Bronchial epithelial cell (primary cell): Measurements from ENCODE around the gene POLD4. TPM values are rescaled to one million over a fixed set of nuclear protein-coding genes. Genes with fewer than 3 reads are reported as not detected.

Experiments
- DNase-seq: peaks from one replicate; pipeline ENCODE4 v3.0.0-alpha.2; 2010; ENCODE audit warnings: low read depth
- FAIRE-seq: peaks from 2 replicates; lab custom pipeline; 2011; peaks lifted over from hg19 to GRCh38; lab: Jason Lieb, UNC
- H3K27me3 ChIP-seq: 2 replicates; pipeline ENCODE4 v1.5.1; 2011; ENCODE audit warnings: low read length; ENCODE audit not compliant: control insufficient read depth, insufficient read depth
- H3K36me3 ChIP-seq: 2 replicates; pipeline ENCODE4 v1.5.1; 2011; ENCODE audit warnings: low read length; ENCODE audit not compliant: control insufficient read depth, insufficient read depth
- H3K4me3 ChIP-seq: 2 replicates; pipeline ENCODE4 v1.5.1; 2011; ENCODE audit warnings: mild to moderate bottlenecking, low read depth, low read length, control low read depth
- CTCF ChIP-seq: IDR thresholded peaks from 2 replicates; pipeline ENCODE4 v1.5.1; 2011; ENCODE audit warnings: mild to moderate bottlenecking, moderate library complexity, low read length, control low read depth, inconsistent platforms; ENCODE audit not compliant: insufficient read depth, severe bottlenecking
- total RNA-seq: library from RNA; depleted of rRNA; stranded (reverse); fragments of >200 nt; gene quantifications from 2 replicates; pipeline ENCODE4 v1.2.1, GENCODE V29; 2014

The POLD4 gene
- total RNA-seq, 1 donor from 2014 or later: 45.8 TPM

- H3K27me3 ChIP-seq: no peaks in the 10 kb centered on the region
- H3K36me3 ChIP-seq: peaks cover 2% of the 10 kb centered on the region
- H3K4me3 ChIP-seq: no peak overlapping the region
- DNase-seq (peak; percentile 99), FAIRE-seq (peak; percentile 36)
- TF ChIP-seq CTCF: peak; percentile 89
Observed at GRCh38 chr11:67345920-67346819, 7.2 kb downstream of the POLD4 start.

GRCh38 chr11:67345247-67345919, 8.0 kb downstream of the POLD4 start:
- H3K4me3 ChIP-seq: no peak overlapping the region
- DNase-seq: no peak
- no peak for TF ChIP-seq CTCF
- no peaks in the 10 kb centered on the region for H3K27me3 ChIP-seq
- no peaks in the 10 kb centered on the region for H3K36me3 ChIP-seq
- no peak for FAIRE-seq

GRCh38 chr11:67344264-67344663, 9.1 kb downstream of the POLD4 start:
- no peak for DNase-seq
- H3K27me3 ChIP-seq: no peaks in the 10 kb centered on the region
- no peaks in the 10 kb centered on the region for H3K36me3 ChIP-seq
- FAIRE-seq: no peak
- TF ChIP-seq CTCF: no peak
- H3K4me3 ChIP-seq: no peak overlapping the region

- FAIRE-seq (no peak), DNase-seq (no peak)
- no peaks in the 10 kb centered on the region for H3K36me3 ChIP-seq
- TF ChIP-seq CTCF: no peak
- no peak overlapping the region for H3K4me3 ChIP-seq
- H3K27me3 ChIP-seq: no peaks in the 10 kb centered on the region
Observed at GRCh38 chr11:67337257-67337656, 16.1 kb downstream of the POLD4 start.

- peak; percentile 49 for DNase-seq
- H3K36me3 ChIP-seq: no peaks in the 10 kb centered on the region
- TF ChIP-seq CTCF: no peak
- H3K27me3 ChIP-seq: no peaks in the 10 kb centered on the region
- H3K4me3 ChIP-seq: no peak overlapping the region
- no peak for FAIRE-seq
Observed at GRCh38 chr11:67332081-67332691, 21.2 kb downstream of the POLD4 start.
